GM12874 (cell line): ENCODE data around the gene SUSD5.

Source experiments
- TF ChIP-seq, protein P1 (sequence below): IDR thresholded peaks from 2 replicates; pipeline ENCODE4 v1.5.1; 2011; ENCODE audit warnings: low read depth, mild to moderate bottlenecking, control low read depth, low read length, moderate library complexity; ENCODE audit not compliant: insufficient read depth

The SUSD5 gene

DNA sequence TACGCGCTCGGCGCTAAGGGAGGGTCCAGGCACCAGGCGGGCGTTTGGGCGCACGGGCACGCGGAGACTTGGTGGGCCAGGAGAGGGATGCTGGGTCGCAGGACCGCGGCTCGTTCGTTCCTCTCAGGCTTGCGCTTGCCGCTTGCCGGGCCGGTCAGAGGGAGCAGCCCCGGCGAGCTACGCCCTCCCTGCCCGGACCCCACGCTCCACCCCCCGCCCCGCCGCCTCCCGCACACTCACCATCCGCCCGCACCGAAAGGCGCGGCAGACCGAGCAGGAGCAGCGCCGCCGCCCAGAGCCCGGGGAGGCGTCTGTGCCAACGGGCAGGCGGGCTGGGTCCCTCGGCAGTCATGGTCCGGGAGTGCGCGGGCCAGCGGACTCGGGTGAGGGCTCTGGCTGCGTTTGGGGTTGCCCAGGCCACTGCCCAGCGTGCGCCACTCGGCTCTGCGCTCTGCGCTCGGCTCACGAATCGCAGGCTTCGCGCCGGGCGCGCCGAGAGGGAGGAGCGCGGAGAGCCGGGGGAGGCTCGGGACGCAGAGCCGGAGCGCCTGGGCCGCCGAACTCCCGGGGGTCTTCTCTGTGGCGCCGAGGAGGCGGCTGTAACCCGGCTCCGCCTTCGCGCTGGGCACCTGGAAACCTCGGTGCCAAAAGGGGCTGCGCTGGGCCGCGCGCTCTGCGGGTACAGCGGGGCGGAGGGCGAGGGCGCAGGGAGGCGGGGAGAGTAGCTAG is at the start of gene SUSD5:
Gene SUSD5, minus strand, starts transcription at position 365 of the 729 bp plus-strand sequence. Its CDS starts 13 bp downstream, at position 352.
- TF ChIP-seq, protein P1, sequence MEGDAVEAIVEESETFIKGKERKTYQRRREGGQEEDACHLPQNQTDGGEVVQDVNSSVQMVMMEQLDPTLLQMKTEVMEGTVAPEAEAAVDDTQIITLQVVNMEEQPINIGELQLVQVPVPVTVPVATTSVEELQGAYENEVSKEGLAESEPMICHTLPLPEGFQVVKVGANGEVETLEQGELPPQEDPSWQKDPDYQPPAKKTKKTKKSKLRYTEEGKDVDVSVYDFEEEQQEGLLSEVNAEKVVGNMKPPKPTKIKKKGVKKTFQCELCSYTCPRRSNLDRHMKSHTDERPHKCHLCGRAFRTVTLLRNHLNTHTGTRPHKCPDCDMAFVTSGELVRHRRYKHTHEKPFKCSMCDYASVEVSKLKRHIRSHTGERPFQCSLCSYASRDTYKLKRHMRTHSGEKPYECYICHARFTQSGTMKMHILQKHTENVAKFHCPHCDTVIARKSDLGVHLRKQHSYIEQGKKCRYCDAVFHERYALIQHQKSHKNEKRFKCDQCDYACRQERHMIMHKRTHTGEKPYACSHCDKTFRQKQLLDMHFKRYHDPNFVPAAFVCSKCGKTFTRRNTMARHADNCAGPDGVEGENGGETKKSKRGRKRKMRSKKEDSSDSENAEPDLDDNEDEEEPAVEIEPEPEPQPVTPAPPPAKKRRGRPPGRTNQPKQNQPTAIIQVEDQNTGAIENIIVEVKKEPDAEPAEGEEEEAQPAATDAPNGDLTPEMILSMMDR, result no peak

DNA sequence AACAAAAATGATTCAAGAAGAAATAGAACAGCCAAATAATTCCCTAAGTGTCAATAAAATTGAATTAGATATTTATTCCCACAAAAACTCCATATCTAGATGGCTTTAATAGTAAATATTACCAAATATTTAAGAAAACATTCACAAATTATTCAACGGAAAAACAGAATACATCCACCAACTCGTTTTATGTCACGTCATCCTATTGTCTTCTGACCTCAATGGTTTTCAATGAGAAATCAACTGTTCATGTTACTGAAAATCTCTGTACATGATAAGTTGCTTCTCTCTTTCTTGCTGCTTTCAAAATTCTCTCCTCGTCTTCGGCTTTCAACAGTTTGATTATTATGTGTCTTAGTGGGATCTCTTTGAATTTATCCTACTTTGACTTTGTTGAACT is 41.5 kb upstream of the SUSD5 start:
- TF ChIP-seq, protein P1, result no peak

DNA sequence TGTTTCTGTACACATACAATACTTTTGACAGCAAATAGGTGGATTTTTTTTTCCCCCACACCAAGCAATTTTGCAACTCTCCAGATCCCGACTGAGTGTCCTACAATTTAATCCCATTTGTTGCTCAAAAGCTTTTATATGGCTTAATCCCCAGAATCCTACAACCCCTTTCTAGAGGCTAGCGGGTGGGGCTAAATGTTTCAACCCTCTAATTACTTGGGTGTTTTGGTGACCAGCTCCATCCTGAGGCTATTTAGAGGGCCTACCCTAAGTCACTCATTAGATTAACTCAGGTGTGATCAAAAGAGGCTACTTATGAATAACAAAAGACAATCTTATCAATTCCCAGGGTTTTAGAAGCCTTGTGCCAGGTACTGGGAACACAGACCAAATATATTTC is 37.6 kb upstream of the SUSD5 start:
- TF ChIP-seq, protein P1, result no peak

DNA sequence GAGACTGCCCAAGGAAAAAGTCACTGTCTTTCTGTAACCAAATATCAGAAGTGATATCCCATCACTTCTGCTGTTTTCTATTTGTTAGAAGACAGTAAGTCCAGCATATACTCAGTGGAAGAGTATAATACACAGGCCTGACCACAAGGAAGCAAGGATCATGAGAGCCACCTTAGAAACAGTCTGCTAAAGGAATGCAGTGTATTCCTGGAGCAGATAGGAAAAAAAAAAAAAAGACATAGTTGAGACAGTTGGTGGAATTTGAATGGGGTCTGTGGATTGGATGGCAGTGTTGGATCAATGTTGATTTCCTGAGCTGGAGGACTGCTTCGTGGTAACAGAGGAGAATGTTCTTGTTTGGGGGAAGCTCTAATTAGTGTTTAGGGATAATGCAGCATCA is 32.1 kb upstream of the SUSD5 start:
- TF ChIP-seq, protein P1, result no peak

DNA sequence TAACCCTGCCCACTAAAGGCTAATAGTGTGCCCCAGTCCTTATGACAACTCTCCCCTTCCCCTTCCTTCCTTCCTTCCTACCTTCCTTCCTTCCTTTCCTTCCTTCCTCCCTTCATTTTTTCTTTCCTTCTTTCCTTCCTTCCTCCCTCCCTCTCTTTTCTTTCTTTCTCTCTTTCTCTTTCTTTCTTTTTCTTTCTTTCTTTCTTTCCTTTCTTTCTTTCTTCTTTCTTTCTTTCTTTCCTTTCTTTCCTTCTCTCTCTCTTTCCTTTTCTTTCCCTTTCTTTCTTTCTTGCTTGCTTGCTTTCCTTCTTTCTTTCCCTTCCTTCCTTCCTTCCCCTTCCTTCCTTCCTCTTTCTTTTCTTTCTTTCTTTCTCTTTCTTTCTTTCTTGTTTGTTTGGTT is 28.2 kb upstream of the SUSD5 start:
- TF ChIP-seq, protein P1, result no peak

DNA sequence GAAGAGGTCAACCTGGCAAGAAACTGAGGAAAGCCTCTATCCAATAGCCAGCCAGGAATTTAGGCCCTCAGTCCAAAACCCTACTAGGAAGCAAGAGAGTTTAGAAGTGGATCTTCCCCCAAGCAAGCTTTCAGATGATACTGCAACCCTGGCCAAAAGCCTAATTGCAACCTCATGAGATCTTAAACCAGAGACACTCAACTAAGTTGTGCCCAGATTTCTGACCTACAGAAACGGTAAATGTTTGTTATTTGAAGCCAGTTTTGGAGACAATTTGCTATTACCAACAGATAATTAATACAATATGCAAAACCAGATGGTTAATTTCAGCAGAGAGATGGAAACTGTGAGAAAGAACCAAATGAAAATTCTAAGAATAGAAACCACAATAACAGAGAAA is 21.7 kb upstream of the SUSD5 start:
- TF ChIP-seq, protein P1, result no peak

DNA sequence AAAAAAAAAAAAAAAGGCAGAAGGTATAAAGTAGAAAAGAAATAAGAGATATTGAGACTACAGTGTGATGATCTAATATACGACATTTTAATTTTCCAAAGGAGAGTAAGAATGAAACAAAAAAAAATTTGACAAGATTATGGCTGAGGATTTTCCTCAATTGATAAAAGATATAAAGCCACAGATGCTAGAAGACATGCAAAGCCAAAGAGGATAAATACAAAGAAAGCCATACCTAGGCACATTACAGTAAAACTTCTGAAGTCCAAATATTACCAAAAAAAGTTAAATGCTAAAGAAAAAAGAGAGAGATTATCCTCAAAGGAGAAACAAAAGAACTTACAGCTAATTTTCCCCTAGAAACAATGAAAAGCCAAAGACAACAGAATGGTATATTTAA is 20.3 kb upstream of the SUSD5 start:
- TF ChIP-seq, protein P1, result no peak

DNA sequence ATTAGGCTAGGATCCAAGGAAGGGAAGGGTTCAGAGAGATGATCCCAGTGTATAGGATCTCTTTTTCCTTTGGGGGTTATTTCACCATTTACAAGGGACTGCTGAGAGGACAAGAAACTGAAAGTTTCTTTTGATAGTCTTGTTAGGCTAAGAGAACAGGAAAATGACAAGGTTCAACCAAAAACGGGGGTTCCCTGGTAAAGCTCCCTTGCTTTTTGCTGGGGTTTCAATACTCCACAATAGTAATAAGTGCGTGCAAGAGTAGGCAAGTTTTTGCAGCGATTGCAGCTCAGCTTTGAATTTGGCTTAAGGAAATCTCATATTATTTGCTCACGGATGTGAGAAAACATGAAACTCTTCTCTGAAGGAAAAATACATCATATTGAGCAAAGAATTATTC is 18.8 kb upstream of the SUSD5 start:
- TF ChIP-seq, protein P1, result no peak
